Effector CD4-positive, alpha-beta T cell (primary cell): Measurements from ENCODE around the gene TAOK2.

ENCODE experiments used
- DNase-seq: peaks from one replicate; pipeline ENCODE4 v3.0.0-alpha.2; 2020

TAOK2 gene

DNA sequence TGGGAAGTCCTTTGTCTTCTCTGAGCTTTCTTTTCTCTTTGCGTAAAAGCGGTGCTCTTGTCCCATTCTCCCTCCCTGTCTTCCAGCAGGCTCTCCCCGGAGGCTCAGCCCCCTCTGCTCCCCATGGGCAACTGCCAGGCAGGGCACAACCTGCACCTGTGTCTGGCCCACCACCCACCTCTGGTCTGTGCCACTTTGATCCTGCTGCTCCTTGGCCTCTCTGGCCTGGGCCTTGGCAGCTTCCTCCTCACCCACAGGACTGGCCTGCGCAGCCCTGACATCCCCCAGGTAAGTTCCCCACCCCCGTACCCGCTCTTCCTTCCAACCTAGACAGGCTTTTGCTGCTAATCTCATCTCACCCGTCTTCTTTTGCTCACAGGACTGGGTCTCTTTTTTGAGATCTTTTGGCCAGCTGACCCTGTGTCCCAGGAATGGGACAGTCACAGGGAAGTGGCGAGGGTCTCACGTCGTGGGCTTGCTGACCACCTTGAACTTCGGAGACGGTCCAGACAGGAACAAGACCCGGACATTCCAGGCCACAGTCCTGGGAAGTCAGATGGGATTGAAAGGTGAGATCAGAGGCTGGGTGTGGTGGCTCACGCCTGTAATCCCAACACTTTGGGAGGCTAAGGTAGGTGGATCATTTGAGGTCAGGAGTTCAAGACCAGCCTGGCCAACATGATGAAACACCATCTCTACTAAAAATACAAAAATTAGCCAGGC lies 10.5 kb upstream of the TAOK2 start:
- no peak for DNase-seq

DNA sequence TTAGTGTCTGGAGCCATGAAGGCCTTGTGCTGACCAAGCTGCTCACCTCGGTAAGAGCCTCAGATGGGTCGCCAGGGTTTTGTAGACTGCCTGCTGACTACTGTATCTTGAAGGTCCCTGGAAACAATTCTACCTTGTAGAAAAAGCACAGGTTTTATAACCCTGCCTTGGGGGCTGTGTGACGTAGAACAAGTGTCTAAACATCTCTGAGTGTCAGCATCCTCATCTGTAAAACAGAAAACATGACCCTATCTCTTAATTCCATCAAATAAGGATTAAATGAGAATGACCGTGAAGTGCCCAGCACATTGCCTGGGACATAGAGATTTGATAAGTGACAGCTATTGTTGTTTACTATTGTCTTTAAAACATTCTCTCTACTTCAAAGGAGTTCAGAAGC lies 5.5 kb upstream of the TAOK2 start:
- DNase-seq = no peak

GRCh38 chr16:29971304-29971703 lies 2.4 kb upstream of the TAOK2 start:
- DNase-seq = no peak

DNA sequence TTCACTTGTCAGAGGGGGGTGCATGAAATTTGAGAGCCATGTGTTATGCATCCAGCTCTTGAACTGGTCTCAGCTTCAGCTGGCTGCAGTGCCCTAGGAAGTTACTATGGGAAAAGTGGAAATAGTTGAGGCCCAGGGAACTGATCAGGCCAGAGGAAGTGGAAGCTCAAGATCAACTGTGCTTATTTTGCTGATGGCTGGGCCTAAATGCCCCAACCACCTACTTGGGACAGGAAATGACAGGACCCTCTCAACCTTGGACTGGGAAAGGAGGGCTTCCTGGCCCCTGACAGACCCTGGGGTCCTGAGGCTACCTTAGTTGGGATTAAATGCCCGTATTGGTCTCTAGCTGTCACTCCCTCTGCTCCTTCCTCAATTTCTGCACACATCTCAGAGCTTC lies 1.2 kb upstream of the TAOK2 start:
- no peak for DNase-seq

- no peak for DNase-seq
These were observed 680 bp upstream of the TAOK2 start for GRCh38 chr16:29972992-29973383.

DNA sequence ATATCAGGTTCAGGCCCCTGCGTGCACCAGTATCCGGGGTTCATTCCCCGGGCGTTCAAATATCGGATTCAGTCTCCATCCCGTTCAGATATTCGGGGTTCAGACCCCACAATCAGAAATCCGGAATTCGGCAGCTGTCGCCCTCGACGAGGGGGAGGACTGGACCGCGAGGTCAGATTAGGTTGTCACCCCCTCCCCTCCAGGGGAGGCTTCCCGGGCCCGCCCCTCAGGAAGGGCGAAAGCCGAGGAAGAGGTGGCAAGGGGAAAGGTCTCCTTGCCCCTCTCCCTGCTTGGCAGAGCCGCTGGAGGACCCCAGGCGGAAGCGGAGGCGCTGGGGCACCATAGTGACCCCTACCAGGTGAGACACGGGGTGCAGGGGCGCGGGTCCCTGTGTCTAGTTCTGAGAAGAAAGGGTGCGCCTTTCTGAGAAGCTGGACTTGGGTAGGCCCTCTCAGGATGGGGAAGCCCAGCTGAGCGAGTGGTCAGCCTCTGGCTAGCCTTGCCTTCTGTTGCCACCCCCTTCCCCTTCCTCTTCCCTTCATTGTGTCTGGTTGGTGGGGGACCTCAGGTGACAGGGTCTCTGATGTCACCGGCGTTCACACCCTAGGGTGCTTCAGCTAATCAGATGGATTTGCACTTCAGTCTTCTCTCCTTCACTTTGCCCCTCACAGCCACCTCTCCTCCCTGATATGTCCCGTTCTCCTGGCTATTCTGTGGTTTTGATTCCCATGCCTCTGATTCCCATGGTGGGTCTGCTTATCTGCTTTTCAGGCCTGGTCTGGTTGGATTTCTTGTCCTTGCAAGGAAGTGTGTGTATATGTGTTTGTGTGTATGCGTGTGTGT lies 844 bp downstream of the TAOK2 start:
- DNase-seq = no peak

- DNase-seq = no peak
These were observed 1.5 kb downstream of the TAOK2 start for GRCh38 chr16:29975134-29975538.

DNA sequence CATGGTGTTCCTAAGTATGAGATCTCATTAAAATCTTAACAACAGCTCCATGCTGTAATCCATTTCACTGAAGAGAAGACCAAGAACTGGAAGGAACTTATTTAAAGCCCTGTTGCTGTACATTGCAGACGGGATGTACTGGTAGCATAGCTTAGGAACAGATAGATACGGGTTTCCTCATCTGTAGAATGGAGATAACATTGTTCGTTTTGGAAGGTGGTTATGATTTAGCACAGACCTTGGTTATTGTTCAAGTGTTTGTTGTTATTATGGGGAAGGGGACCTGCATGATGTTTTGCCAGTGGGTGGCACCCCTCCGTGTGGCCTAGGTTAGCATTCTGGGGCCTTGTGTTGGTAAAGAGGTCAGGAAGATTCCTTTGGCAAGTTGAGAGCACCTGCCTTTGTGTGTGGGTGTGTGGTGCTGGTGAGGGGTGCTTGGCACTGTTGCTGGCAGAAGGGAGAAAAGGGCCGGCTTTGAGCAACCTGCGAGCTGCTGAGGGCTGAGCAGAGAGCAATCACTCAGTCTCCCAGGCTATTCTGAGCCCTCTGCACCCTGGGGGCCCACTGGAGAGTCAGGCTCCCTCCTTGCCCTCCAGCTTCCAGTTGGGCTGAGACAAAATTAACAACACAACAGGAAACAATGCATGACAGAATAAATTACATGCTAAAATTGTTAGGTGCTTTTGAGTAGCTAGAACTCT lies 2.3 kb downstream of the TAOK2 start:
- no peak for DNase-seq

GRCh38 chr16:29977063-29977825 lies 3.6 kb downstream of the TAOK2 start:
- DNase-seq = no peak

GRCh38 chr16:29978081-29978480 lies 4.4 kb downstream of the TAOK2 start:
- DNase-seq = no peak

DNA sequence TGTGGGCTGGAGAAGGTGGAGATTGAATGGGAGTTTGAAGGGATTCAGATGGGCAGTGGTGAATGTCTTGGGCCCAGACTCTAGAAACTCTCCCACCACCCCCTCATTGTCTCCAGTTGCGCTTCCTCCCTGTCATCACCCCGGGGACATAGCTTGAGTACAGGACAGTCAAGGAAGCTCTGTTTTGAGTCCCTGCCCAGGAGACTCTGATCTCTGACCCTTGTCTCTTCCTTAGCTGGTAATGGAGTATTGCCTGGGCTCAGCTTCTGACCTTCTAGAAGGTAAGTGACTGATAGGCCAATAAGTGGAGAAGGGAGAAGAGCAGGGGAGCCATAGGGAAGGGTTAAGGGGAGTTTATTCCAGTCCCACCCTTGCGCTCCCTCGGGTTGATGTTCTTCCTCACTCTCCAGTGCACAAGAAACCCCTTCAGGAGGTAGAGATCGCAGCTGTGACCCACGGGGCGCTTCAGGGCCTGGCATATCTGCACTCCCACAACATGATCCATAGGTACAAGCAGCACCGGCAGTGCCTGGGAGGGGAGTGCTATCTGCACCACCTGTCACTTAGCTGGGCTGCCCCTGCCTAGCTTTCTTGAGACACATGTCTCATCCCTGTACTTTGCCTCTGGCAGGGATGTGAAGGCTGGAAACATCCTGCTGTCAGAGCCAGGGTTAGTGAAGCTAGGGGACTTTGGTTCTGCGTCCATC lies 5.0 kb downstream of the TAOK2 start:
- no peak for DNase-seq

GRCh38 chr16:29982560-29983419 lies 9.1 kb downstream of the TAOK2 start:
- no peak for DNase-seq

- no peak for DNase-seq
These were observed 9.9 kb downstream of the TAOK2 start for GRCh38 chr16:29983420-29984136.

DNA sequence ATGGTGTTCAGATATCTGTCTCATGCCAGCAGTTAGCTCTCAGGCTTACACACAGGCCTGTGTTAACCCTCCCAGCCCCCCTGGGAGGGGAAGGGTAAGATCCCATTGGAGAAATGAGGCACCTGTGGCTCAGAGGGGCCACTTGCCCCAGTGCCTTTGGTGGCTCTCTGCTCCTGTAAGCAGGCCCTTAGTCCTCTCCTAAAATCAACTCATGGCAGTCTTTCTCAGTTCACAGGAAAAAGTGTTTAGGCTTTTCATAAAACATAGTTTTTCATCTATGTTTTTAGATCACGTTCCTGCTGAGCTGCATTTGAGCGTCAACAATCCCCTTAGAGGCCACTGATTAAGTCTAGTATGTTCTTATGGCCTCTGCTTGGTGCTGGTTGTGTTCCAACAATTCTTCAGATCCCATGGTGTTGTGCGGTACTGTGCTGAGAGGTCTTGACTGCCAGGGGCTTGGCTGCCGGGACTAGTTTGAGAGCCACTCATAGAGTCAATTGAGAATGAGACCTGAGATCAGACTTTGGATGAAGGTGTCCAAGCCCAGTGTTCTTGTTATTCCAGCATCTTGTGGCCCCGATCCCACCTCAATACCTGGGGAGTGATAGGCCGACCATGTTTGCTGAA lies 10.6 kb downstream of the TAOK2 start:
- DNase-seq = no peak

DNA sequence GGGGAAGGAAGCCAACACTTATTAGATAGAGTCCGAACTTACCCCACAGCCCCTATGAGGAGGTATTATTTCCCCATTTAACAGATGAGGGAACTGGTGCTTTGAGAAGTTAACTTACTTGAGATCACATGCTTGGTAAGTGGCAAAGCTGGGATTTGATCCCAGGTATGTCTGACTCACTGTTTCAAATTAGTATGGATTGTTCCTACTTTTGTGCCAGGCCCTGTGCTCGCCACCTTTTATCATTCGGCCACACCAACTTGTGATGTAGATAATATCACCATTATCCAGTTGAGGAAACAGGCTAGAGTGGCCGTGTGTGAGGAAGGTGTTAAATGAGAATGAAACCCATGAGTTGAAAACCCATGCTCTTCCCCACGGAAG lies 11.1 kb downstream of the TAOK2 start:
- no peak for DNase-seq

DNA sequence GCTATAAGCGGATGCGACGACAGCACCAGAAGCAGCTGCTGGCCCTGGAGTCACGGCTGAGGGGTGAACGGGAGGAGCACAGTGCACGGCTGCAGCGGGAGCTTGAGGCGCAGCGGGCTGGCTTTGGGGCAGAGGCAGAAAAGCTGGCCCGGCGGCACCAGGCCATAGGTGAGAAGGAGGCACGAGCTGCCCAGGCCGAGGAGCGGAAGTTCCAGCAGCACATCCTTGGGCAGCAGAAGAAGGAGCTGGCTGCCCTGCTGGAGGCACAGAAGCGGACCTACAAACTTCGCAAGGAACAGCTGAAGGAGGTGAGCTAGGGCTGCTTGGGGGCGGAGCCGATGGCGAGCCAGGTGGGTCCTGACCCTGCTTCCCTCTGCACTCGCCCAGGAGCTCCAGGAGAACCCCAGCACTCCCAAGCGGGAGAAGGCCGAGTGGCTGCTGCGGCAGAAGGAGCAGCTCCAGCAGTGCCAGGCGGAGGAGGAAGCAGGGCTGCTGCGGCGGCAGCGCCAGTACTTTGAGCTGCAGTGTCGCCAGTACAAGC lies 11.7 kb downstream of the TAOK2 start:
- no peak for DNase-seq

DNA sequence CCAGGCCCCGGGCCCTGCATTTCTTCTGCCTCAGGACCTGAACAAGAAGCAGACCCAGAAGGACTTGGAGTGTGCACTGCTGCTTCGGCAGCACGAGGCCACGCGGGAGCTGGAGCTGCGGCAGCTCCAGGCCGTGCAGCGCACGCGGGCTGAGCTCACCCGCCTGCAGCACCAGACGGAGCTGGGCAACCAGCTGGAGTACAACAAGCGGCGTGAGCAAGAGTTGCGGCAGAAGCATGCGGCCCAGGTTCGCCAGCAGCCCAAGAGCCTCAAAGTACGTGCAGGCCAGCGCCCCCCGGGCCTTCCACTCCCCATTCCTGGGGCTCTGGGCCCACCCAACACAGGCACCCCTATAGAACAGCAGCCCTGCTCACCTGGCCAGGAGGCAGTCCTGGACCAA lies 12.6 kb downstream of the TAOK2 start:
- DNase-seq = no peak

GRCh38 chr16:29986931-29987330 lies 13.3 kb downstream of the TAOK2 start:
- no peak for DNase-seq

- no peak for DNase-seq
These were observed 13.9 kb downstream of the TAOK2 start for GRCh38 chr16:29987371-29988085.
